ENCODE measurements around the gene RTRAF. TPM values are rescaled to one million over a fixed set of nuclear protein-coding genes. Genes with fewer than 3 reads are reported as not detected.

Gene RTRAF
- total RNA-seq, 1 donor from 2014 or later, result 185 TPM

DNA sequence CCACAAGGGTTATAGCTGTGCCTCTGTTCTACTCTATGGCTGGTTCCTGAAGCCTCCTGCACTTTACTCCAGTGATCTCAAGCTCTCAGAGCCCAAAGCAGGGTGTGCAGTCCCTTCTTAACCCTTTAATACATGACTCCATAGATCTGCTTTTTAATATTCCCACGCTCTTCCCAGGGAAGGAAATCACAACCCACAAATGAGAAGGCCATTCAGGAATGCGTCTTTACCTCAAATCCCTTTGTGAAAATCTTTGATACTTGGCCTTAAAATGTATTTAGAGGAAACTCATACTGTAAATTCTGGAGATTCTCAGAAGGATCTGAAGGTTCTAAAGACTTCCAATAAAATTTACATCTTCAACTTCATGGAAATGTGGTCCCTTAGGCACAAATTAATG is 62.5 kb downstream of the RTRAF start:
- Mint-ChIP-seq H3K4me3 (ENCODE audit: unreplicated experiment) (no peak overlapping the region), H3K27me3 (ENCODE audit: unreplicated experiment) (no peaks in the 10 kb centered on the region), H3K4me1 (ENCODE audit: unreplicated experiment) (peaks cover 66% of the 10 kb centered on the region), H3K9me3 (ENCODE audit: unreplicated experiment) (no peaks in the 10 kb centered on the region), H3K27ac (ENCODE audit: unreplicated experiment) (no peak overlapping the region), H3K36me3 (ENCODE audit: unreplicated experiment) (peaks cover 27% of the 10 kb centered on the region)
- TF ChIP-seq, protein P1, sequence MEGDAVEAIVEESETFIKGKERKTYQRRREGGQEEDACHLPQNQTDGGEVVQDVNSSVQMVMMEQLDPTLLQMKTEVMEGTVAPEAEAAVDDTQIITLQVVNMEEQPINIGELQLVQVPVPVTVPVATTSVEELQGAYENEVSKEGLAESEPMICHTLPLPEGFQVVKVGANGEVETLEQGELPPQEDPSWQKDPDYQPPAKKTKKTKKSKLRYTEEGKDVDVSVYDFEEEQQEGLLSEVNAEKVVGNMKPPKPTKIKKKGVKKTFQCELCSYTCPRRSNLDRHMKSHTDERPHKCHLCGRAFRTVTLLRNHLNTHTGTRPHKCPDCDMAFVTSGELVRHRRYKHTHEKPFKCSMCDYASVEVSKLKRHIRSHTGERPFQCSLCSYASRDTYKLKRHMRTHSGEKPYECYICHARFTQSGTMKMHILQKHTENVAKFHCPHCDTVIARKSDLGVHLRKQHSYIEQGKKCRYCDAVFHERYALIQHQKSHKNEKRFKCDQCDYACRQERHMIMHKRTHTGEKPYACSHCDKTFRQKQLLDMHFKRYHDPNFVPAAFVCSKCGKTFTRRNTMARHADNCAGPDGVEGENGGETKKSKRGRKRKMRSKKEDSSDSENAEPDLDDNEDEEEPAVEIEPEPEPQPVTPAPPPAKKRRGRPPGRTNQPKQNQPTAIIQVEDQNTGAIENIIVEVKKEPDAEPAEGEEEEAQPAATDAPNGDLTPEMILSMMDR (IDR thresholded peaks at IDR 0.05), result no peak
- DNase-seq (ENCODE audit: extremely low spot score, unreplicated experiment), result no peak

DNA sequence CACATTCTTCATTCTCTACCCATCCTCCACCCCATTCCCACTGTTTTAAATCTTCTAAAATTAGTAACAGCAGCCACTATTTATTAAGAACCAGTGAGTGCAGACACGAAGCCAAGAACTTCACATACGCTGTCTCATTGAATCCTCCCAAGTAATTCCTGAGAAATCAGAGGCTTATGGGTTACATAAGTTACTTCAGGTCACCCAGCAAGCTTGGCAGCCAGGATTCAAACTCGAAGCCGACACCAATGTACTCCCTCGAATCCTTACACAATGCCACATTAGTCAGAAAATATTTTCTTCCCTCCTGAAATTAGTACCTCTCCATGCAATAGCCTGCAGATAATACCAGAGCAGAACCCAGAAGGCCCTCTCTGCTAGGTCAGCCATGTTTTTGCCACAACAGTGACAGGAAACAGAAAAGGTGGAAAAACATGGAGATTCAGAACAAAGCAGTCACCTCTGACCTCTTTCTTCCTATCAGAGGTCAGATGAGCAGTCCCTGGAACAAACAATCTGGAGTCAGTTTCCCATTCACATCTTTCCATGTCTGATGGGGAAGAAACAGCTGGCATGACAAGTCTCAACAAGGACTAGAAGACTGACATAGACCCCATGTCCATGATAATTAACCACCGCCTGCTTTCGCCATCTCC is 63.1 kb downstream of the RTRAF start:
- H3K4me3 Mint-ChIP-seq (ENCODE audit: unreplicated experiment), result no peak overlapping the region

DNA sequence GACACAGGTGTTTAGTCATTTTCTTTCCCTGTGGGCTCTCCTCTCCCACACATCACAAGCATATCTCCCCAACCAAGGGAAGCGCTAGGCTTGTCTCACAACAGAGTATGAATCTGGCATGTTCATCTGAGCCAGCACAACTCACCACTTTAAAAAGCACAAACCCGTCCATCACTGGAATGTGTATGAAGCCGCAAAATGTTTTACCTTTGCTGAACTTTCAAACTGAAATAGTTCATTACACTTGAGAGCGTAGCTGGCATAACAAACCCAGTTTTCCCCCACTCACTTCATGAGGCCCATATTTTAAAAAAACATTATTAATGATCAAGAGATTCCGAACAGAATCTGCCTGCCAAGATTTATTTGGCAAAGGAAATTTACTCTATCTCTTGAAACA is 63.7 kb downstream of the RTRAF start:
- peak overlapping the region; percentile 45 for H3K27ac Mint-ChIP-seq (ENCODE audit: unreplicated experiment)
- TF ChIP-seq, protein P1 (IDR thresholded peaks at IDR 0.05), result no peak
- peaks cover 29% of the 10 kb centered on the region for H3K36me3 Mint-ChIP-seq (ENCODE audit: unreplicated experiment)
- DNase-seq (ENCODE audit: extremely low spot score, unreplicated experiment), result no peak
- H3K4me3 Mint-ChIP-seq (ENCODE audit: unreplicated experiment), result no peak overlapping the region
- peaks cover 63% of the 10 kb centered on the region for H3K4me1 Mint-ChIP-seq (ENCODE audit: unreplicated experiment)
- H3K27me3 Mint-ChIP-seq (ENCODE audit: unreplicated experiment), result no peaks in the 10 kb centered on the region
- no peaks in the 10 kb centered on the region for H3K9me3 Mint-ChIP-seq (ENCODE audit: unreplicated experiment)

More for the DNA sequence above, 63.1 kb downstream of the RTRAF start:
- no peak for DNase-seq (ENCODE audit: extremely low spot score, unreplicated experiment)
- H3K27ac Mint-ChIP-seq (ENCODE audit: unreplicated experiment), result peak overlapping the region; percentile 45
- H3K27me3 Mint-ChIP-seq (ENCODE audit: unreplicated experiment), result no peaks in the 10 kb centered on the region
- peaks cover 27% of the 10 kb centered on the region for H3K36me3 Mint-ChIP-seq (ENCODE audit: unreplicated experiment)
- TF ChIP-seq, protein P1 (IDR thresholded peaks at IDR 0.05), result no peak
- no peaks in the 10 kb centered on the region for H3K9me3 Mint-ChIP-seq (ENCODE audit: unreplicated experiment)
- peaks cover 63% of the 10 kb centered on the region for H3K4me1 Mint-ChIP-seq (ENCODE audit: unreplicated experiment)

DNA sequence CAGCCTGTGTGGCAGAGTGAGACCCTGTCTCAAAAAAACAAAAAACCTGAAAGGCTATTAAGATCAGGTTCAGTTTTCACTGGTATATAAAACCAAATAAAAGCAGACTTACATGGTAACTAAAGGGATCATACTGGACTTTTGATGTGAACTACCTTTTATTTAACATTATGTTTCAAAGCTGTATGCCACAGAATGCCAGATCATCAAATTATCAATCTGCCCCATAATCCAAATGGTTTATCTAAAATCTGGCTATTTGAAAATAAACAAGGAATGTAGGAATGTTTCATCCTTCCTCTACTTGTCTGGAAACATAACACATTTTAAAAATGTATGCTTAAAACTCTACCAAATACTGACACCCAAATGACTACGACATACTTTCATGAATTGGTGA is 65.3 kb downstream of the RTRAF start:
- H3K9me3 Mint-ChIP-seq (ENCODE audit: unreplicated experiment), result no peaks in the 10 kb centered on the region
- no peak overlapping the region for H3K27ac Mint-ChIP-seq (ENCODE audit: unreplicated experiment)
- no peak overlapping the region for H3K4me3 Mint-ChIP-seq (ENCODE audit: unreplicated experiment)
- H3K27me3 Mint-ChIP-seq (ENCODE audit: unreplicated experiment), result no peaks in the 10 kb centered on the region
- H3K4me1 Mint-ChIP-seq (ENCODE audit: unreplicated experiment), result peaks cover 52% of the 10 kb centered on the region
- TF ChIP-seq, protein P1 (IDR thresholded peaks at IDR 0.05), result no peak
- H3K36me3 Mint-ChIP-seq (ENCODE audit: unreplicated experiment), result peaks cover 29% of the 10 kb centered on the region
- DNase-seq (ENCODE audit: extremely low spot score, unreplicated experiment), result no peak

DNA sequence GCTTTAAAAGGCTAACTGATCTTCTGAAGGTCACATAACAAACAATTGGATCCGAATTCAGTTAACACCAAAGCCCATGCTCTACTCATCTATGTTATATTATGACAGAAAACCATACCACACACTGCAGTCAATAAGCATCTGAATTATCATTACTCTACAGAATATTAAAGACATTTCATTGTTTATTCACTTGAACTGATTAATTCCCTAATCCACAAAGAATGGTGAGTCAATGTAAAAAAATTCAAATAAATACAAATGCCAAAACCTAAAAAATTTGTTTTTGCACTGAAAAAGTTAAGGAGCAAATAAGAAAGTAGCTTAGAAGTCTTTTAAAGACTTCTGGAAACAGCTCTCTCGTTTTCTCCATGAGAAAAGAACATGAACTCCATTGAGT is 65.8 kb downstream of the RTRAF start:
- no peak overlapping the region for H3K4me3 Mint-ChIP-seq (ENCODE audit: unreplicated experiment)
- DNase-seq (ENCODE audit: extremely low spot score, unreplicated experiment), result no peak
- no peaks in the 10 kb centered on the region for H3K27me3 Mint-ChIP-seq (ENCODE audit: unreplicated experiment)

More for the DNA sequence above, 65.8 kb downstream of the RTRAF start:
- Mint-ChIP-seq H3K4me1 (ENCODE audit: unreplicated experiment) (peaks cover 53% of the 10 kb centered on the region), H3K9me3 (ENCODE audit: unreplicated experiment) (no peaks in the 10 kb centered on the region), H3K36me3 (ENCODE audit: unreplicated experiment) (peaks cover 29% of the 10 kb centered on the region), H3K27ac (ENCODE audit: unreplicated experiment) (no peak overlapping the region)
- TF ChIP-seq, protein P1 (IDR thresholded peaks at IDR 0.05), result no peak

All from osteocyte (in vitro differentiated cells).